Progenitor cell of endocrine pancreas (in vitro differentiated cells): ENCODE results near the gene OSBPL7. TPM values are rescaled to one million over a fixed set of nuclear protein-coding genes. Genes with fewer than 3 reads are reported as not detected.

Experiments
- DNase-seq: peaks from one replicate; pipeline ENCODE4 v3.0.0; 2021; ENCODE audit warnings: low spot score; ENCODE audit not compliant: unreplicated experiment
- H3K27ac Mint-ChIP-seq: 2 replicates; pipeline ENCODE4 v1.8.0; 2021; ENCODE audit warnings: mild to moderate bottlenecking, moderate library complexity, mixed read lengths
- H3K27me3 Mint-ChIP-seq: 2 replicates; pipeline ENCODE4 v1.8.0; 2021; ENCODE audit warnings: mixed read lengths
- H3K36me3 Mint-ChIP-seq: 2 replicates; pipeline ENCODE4 v1.8.0; 2022; ENCODE audit warnings: mixed read lengths; ENCODE audit not compliant: insufficient read depth
- H3K4me1 Mint-ChIP-seq: 2 replicates; pipeline ENCODE4 v1.8.0; 2021; ENCODE audit warnings: low read depth, mixed read lengths
- H3K4me3 Mint-ChIP-seq: 2 replicates; pipeline ENCODE4 v1.8.0; 2021; ENCODE audit warnings: low read depth, mild to moderate bottlenecking, moderate library complexity, mixed read lengths
- H3K9me3 Mint-ChIP-seq: 2 replicates; pipeline ENCODE4 v1.8.0; 2021; ENCODE audit warnings: low read depth, mixed read lengths
- total RNA-seq: library from RNA; stranded (reverse); gene quantifications from 2 replicates; pipeline ENCODE4 v1.2.1, GENCODE V29; 2021
- TF ChIP-seq, protein P1 (sequence below): fragments of 200-600 bp; sonication (generic); IDR thresholded peaks from one replicate; pipeline ENCODE4 v1.5.0; 2021; ENCODE audit warnings: antibody characterized with exemption, mild to moderate bottlenecking; ENCODE audit not compliant: unreplicated experiment

OSBPL7 gene
- total RNA-seq, 1 donor from 2014 or later, result 20.5 TPM

GRCh38 chr17:47810200-47810821 is 11.3 kb downstream of the OSBPL7 start:
- peak overlapping the region; percentile 94 for H3K27ac Mint-ChIP-seq
- peak overlapping the region; percentile 22 for H3K4me3 Mint-ChIP-seq
- H3K27me3 Mint-ChIP-seq, result no peaks in the 10 kb centered on the region
- H3K9me3 Mint-ChIP-seq, result no peaks in the 10 kb centered on the region
- TF ChIP-seq, protein P1, sequence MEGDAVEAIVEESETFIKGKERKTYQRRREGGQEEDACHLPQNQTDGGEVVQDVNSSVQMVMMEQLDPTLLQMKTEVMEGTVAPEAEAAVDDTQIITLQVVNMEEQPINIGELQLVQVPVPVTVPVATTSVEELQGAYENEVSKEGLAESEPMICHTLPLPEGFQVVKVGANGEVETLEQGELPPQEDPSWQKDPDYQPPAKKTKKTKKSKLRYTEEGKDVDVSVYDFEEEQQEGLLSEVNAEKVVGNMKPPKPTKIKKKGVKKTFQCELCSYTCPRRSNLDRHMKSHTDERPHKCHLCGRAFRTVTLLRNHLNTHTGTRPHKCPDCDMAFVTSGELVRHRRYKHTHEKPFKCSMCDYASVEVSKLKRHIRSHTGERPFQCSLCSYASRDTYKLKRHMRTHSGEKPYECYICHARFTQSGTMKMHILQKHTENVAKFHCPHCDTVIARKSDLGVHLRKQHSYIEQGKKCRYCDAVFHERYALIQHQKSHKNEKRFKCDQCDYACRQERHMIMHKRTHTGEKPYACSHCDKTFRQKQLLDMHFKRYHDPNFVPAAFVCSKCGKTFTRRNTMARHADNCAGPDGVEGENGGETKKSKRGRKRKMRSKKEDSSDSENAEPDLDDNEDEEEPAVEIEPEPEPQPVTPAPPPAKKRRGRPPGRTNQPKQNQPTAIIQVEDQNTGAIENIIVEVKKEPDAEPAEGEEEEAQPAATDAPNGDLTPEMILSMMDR, result no peak
- peak; percentile 42 for DNase-seq
- peaks cover 30% of the 10 kb centered on the region for H3K4me1 Mint-ChIP-seq
- peaks cover 12% of the 10 kb centered on the region for H3K36me3 Mint-ChIP-seq

DNA sequence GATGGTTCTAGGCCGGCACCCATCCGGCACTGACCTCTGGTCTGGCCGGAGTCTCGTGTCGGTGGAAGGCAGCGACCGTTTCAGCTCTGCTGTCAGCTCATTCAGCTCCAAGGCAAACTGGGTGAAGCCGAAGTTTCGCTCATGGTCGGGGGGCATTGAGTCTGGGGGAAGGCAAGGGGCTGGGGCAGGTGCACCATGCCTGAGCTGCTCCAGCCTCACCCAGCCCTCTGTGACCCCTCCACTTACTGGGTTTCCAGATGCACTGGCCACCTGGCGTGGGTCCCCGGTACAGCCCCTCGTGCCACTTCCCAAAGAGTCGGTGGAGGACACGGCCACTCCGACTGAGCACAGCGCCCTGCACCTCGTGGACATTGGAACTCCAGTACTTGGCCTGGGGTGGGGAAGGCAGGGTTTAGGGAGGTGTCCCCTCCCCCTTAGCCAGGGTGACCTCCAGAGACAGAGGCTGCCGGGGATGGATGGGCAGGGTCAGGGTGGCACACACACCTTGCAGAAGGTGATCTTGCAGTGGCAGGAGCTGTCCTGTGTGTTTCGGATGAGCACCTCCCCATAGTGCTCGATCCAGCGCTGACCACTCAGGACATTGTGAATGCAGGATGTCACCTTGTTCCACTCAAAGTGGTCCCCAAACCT is 12.6 kb downstream of the OSBPL7 start:
- peaks cover 12% of the 10 kb centered on the region for H3K36me3 Mint-ChIP-seq
- no peak overlapping the region for H3K27ac Mint-ChIP-seq
- no peak for DNase-seq
- peaks cover 7% of the 10 kb centered on the region for H3K27me3 Mint-ChIP-seq
- peaks cover 30% of the 10 kb centered on the region for H3K4me1 Mint-ChIP-seq
- no peak overlapping the region for H3K4me3 Mint-ChIP-seq
- TF ChIP-seq, protein P1, result no peak
- no peaks in the 10 kb centered on the region for H3K9me3 Mint-ChIP-seq

DNA sequence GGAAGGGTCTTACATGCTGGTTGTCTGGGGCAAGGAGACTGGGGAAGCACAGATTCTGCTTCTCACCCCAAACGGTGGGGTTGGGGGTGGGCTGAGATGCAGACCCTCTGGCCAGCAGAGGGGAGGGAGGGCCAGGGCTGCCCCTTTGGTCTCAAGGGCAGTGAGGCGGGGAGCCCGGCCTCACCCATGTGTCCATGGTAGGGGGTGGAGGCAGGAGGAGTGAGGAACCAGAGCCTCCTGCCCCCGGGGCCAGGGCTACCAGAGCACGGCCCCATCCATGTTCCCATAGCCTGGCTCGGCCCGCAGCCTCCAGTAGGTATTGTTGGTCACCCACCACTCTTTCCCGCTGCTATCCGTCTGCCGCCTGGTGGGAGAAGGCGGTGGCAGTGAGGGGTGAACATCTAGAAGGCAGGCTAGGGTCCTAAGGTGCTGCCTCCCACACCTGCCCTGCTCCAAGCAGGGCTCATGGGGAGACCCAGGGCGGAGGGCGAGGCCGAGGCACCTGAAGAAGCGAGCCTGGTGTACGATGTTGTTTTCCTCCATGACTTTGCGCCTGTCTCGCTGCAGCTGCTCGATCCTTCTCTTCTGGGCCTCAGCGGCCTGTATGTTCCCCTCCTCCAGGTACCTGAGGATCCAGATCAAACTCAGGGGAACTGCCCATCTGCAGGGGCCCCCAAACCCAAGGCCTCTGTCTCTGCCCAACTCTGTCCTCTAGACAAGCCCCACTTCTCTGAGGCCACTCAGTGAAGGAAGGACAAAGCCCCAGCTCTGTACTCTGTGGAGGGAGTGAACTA is 13.4 kb downstream of the OSBPL7 start:
- H3K9me3 Mint-ChIP-seq, result no peaks in the 10 kb centered on the region
- peaks cover 15% of the 10 kb centered on the region for H3K27me3 Mint-ChIP-seq
- no peak for DNase-seq
- no peak overlapping the region for H3K27ac Mint-ChIP-seq
- H3K36me3 Mint-ChIP-seq, result peaks cover 12% of the 10 kb centered on the region
- TF ChIP-seq, protein P1, result no peak
- no peak overlapping the region for H3K4me3 Mint-ChIP-seq
- H3K4me1 Mint-ChIP-seq, result peaks cover 30% of the 10 kb centered on the region

- H3K27ac Mint-ChIP-seq, result no peak overlapping the region
- no peak for DNase-seq
- H3K9me3 Mint-ChIP-seq, result no peaks in the 10 kb centered on the region
- peaks cover 9% of the 10 kb centered on the region for H3K36me3 Mint-ChIP-seq
- TF ChIP-seq, protein P1, result no peak
- H3K4me1 Mint-ChIP-seq, result peaks cover 30% of the 10 kb centered on the region
- H3K27me3 Mint-ChIP-seq, result peaks cover 22% of the 10 kb centered on the region
- no peak overlapping the region for H3K4me3 Mint-ChIP-seq
Observed at GRCh38 chr17:47807421-47807820, 14.2 kb downstream of the OSBPL7 start.

- Mint-ChIP-seq H3K36me3 (peaks cover 8% of the 10 kb centered on the region), H3K27ac (no peak overlapping the region), H3K9me3 (no peaks in the 10 kb centered on the region), H3K27me3 (peaks cover 25% of the 10 kb centered on the region), H3K4me3 (no peak overlapping the region), H3K4me1 (peaks cover 27% of the 10 kb centered on the region)
- TF ChIP-seq, protein P1, result no peak
- no peak for DNase-seq
Observed at GRCh38 chr17:47806913-47807255, 14.7 kb downstream of the OSBPL7 start.
